GM18909 (cell line): ENCODE measurements around the gene DCC.

Experiments
- ATAC-seq: cut with Tn5 transposase; IDR thresholded peaks from one replicate; pipeline ENCODE4 v1.9.1; 2021; ENCODE audit warnings: mild to moderate bottlenecking; ENCODE audit not compliant: unreplicated experiment, poor library complexity

The DCC gene

GRCh38 chr18:52869942-52870907, 530.2 kb downstream of the DCC start:
- ATAC-seq, result no peak

- ATAC-seq, result no peak
Measured at GRCh38 chr18:52874774-52875173, 534.8 kb downstream of the DCC start.

- no peak for ATAC-seq
Measured at GRCh38 chr18:52875725-52876124, 535.7 kb downstream of the DCC start.

- no peak for ATAC-seq
Measured at GRCh38 chr18:52888014-52888413, 548.0 kb downstream of the DCC start.

- ATAC-seq, result no peak
Measured at GRCh38 chr18:52894801-52895200, 554.8 kb downstream of the DCC start.

- ATAC-seq, result no peak
Measured at GRCh38 chr18:52897611-52898484, 557.9 kb downstream of the DCC start.

GRCh38 chr18:52898485-52899058, 558.6 kb downstream of the DCC start:
- no peak for ATAC-seq

GRCh38 chr18:52902188-52902587, 562.2 kb downstream of the DCC start:
- no peak for ATAC-seq

- no peak for ATAC-seq
Measured at GRCh38 chr18:52903857-52904256, 563.9 kb downstream of the DCC start.

GRCh38 chr18:52907543-52908308, 567.7 kb downstream of the DCC start:
- no peak for ATAC-seq

GRCh38 chr18:52914148-52914547, 574.2 kb downstream of the DCC start:
- ATAC-seq, result no peak

- ATAC-seq, result no peak
Measured at GRCh38 chr18:52920665-52921064, 580.7 kb downstream of the DCC start.

GRCh38 chr18:52933356-52933755, 593.4 kb downstream of the DCC start:
- no peak for ATAC-seq

GRCh38 chr18:52936931-52937330, 596.9 kb downstream of the DCC start:
- ATAC-seq, result no peak

GRCh38 chr18:52937840-52938239, 597.8 kb downstream of the DCC start:
- no peak for ATAC-seq

GRCh38 chr18:52945552-52945951, 605.6 kb downstream of the DCC start:
- ATAC-seq, result no peak

- ATAC-seq, result no peak
Measured at GRCh38 chr18:52948868-52949444, 609.0 kb downstream of the DCC start.

- ATAC-seq, result no peak
Measured at GRCh38 chr18:52950155-52950554, 610.2 kb downstream of the DCC start.

- no peak for ATAC-seq
Measured at GRCh38 chr18:52953387-52953786, 613.4 kb downstream of the DCC start.

- ATAC-seq, result no peak
Measured at GRCh38 chr18:52963481-52963880, 623.5 kb downstream of the DCC start.
